ENCODE results near the gene SGTA.

Gene SGTA

GRCh38 chr19:2711875-2712205 is 71.2 kb downstream of the SGTA start:
- TF ChIP-seq CTCF (conservative IDR thresholded peaks at IDR 0.05; ENCODE audit: low read length) = no peak
- H3K4me3 ChIP-seq (ENCODE audit: low read length) = no peak overlapping the region
- DNase-seq (ENCODE audit: low read depth) = no peak

- H3K4me3 ChIP-seq (ENCODE audit: low read length) = no peak overlapping the region
- no peak for TF ChIP-seq CTCF (conservative IDR thresholded peaks at IDR 0.05; ENCODE audit: low read length)
- DNase-seq (ENCODE audit: low read depth) = peak; percentile 13
These were observed 71.8 kb downstream of the SGTA start for GRCh38 chr19:2711172-2711874.

- H3K4me3 ChIP-seq (ENCODE audit: low read length) = no peak overlapping the region
- no peak for DNase-seq (ENCODE audit: low read depth)
- TF ChIP-seq CTCF (conservative IDR thresholded peaks at IDR 0.05; ENCODE audit: low read length) = no peak
These were observed 76.8 kb downstream of the SGTA start for GRCh38 chr19:2706251-2706650.
